ENCODE measurements around the gene TWF2. TPM values are rescaled to one million over a fixed set of nuclear protein-coding genes. Genes with fewer than 3 reads are reported as not detected.
A peak's percentile ranks its signal among the peaks of the same experiment; 100 is the strongest.

The TWF2 gene
- polyA plus RNA-seq, 4 donors: 23.1 to 54.1 (median 50.7) TPM

- H3K9me3 ChIP-seq (ENCODE audit: control insufficient read depth in 2 of 2, insufficient read depth in 1 of 2, low read depth in 1 of 2, low read length in 1 of 2): no peaks in the 10 kb centered on the region
- H3K27ac ChIP-seq (ENCODE audit: low read depth in 1 of 3, low read length in 2 of 3): no peak overlapping the region
- no peaks in the 10 kb centered on the region for H3K4me1 ChIP-seq (ENCODE audit: control insufficient read depth in 3 of 3, insufficient read depth in 2 of 3, low read depth in 1 of 3, low read length in 2 of 3)
- FAIRE-seq: no peak
- no peaks in the 10 kb centered on the region for H3K27me3 ChIP-seq (ENCODE audit: control insufficient read depth in 3 of 3, insufficient read depth in 3 of 3, low read length in 3 of 3)
- 87 to 100% (median 96%) methylated on average over 4 of the region's 4 CpGs for WGBS, 3 donors
- H3K36me3 ChIP-seq (ENCODE audit: control insufficient read depth in 3 of 3, insufficient read depth in 2 of 3, low read depth in 1 of 3, low read length in 3 of 3): peaks cover 14 to 54% (median 18%) of the 10 kb centered on the region in 3 donors
- no peak overlapping the region for H3K4me3 ChIP-seq (ENCODE audit: low read depth in 1 of 3, low read length in 3 of 3)
- DNase-seq: no peak
These were observed 11.8 kb downstream of the TWF2 start for GRCh38 chr3:52227117-52227516.

- no peak for DNase-seq
- no peak overlapping the region for H3K4me3 ChIP-seq (ENCODE audit: low read depth in 1 of 3, low read length in 3 of 3)
- H3K36me3 ChIP-seq (ENCODE audit: control insufficient read depth in 3 of 3, insufficient read depth in 2 of 3, low read depth in 1 of 3, low read length in 3 of 3): peaks cover 14 to 46% (median 18%) of the 10 kb centered on the region in 3 donors
- H3K9me3 ChIP-seq (ENCODE audit: control insufficient read depth in 2 of 2, insufficient read depth in 1 of 2, low read depth in 1 of 2, low read length in 1 of 2): no peaks in the 10 kb centered on the region
- peak overlapping the region in 1 of 3 donors; percentile 63 for H3K27ac ChIP-seq (ENCODE audit: low read depth in 1 of 3, low read length in 2 of 3)
- H3K27me3 ChIP-seq (ENCODE audit: control insufficient read depth in 3 of 3, insufficient read depth in 3 of 3, low read length in 3 of 3): no peaks in the 10 kb centered on the region
- no peaks in the 10 kb centered on the region for H3K4me1 ChIP-seq (ENCODE audit: control insufficient read depth in 3 of 3, insufficient read depth in 2 of 3, low read depth in 1 of 3, low read length in 2 of 3)
- WGBS, 3 donors: 74 to 94% (median 75%) methylated on average over 5 of the region's 5 CpGs
- no peak for FAIRE-seq
These were observed 12.6 kb downstream of the TWF2 start for GRCh38 chr3:52226229-52226817.

GRCh38 chr3:52225452-52226228 is 13.3 kb downstream of the TWF2 start, which contains the start of gene TLR9:
TSS of gene TLR9 (minus strand) at chr3:52225645. CDS start at chr3:52225529, 116 bp downstream.
- peak within 1 kb of the TSS in 1 of 3 donors; percentile 63 for H3K27ac ChIP-seq (ENCODE audit: low read depth in 1 of 3, low read length in 2 of 3)

GRCh38 chr3:52223449-52224408 is 15.2 kb downstream of the TWF2 start:
- Histone ChIP-seq H3K27ac (ENCODE audit: low read depth in 1 of 3, low read length in 2 of 3) (no peak overlapping the region), H3K4me1 (ENCODE audit: control insufficient read depth in 3 of 3, insufficient read depth in 2 of 3, low read depth in 1 of 3, low read length in 2 of 3) (peaks cover 0 to 8% (median 2%) of the 10 kb centered on the region in 3 donors), H3K27me3 (ENCODE audit: control insufficient read depth in 3 of 3, insufficient read depth in 3 of 3, low read length in 3 of 3) (no peaks in the 10 kb centered on the region), H3K36me3 (ENCODE audit: control insufficient read depth in 3 of 3, insufficient read depth in 2 of 3, low read depth in 1 of 3, low read length in 3 of 3) (peaks cover 0 to 20% (median under 1%) of the 10 kb centered on the region in 3 donors), H3K9me3 (ENCODE audit: control insufficient read depth in 2 of 2, insufficient read depth in 1 of 2, low read depth in 1 of 2, low read length in 1 of 2) (no peaks in the 10 kb centered on the region), H3K4me3 (ENCODE audit: low read depth in 1 of 3, low read length in 3 of 3) (no peak overlapping the region)
- DNase-seq (no peak), FAIRE-seq (no peak)
- WGBS, 3 donors: 94 to 95% (median 94%) methylated on average over 32 of the region's 32 CpGs

More at GRCh38 chr3:52225452-52226228, 13.3 kb downstream of the TWF2 start, which contains the start of gene TLR9:
- Histone ChIP-seq H3K4me1 (ENCODE audit: control insufficient read depth in 3 of 3, insufficient read depth in 2 of 3, low read depth in 1 of 3, low read length in 2 of 3) (peaks cover 0 to 2% (median under 1%) of the 10 kb centered on the region in 3 donors), H3K36me3 (ENCODE audit: control insufficient read depth in 3 of 3, insufficient read depth in 2 of 3, low read depth in 1 of 3, low read length in 3 of 3) (peaks cover 7 to 39% (median 18%) of the 10 kb centered on the region in 3 donors), H3K9me3 (ENCODE audit: control insufficient read depth in 2 of 2, insufficient read depth in 1 of 2, low read depth in 1 of 2, low read length in 1 of 2) (no peaks in the 10 kb centered on the region), H3K27me3 (ENCODE audit: control insufficient read depth in 3 of 3, insufficient read depth in 3 of 3, low read length in 3 of 3) (no peaks in the 10 kb centered on the region), H3K4me3 (ENCODE audit: low read depth in 1 of 3, low read length in 3 of 3) (no peak within 1 kb of the TSS)
- 65 to 66% (median 66%) methylated on average over 8 to 9 of the region's 9 CpGs for WGBS, 3 donors
- DNase-seq (peak in 1 of 2 donors; percentile 53), FAIRE-seq (no peak)

GRCh38 chr3:52222319-52223221 is 16.4 kb downstream of the TWF2 start:
- no peak for FAIRE-seq
- H3K36me3 ChIP-seq (ENCODE audit: control insufficient read depth in 3 of 3, insufficient read depth in 2 of 3, low read depth in 1 of 3, low read length in 3 of 3): peaks cover 0 to 9% (median 0%) of the 10 kb centered on the region in 3 donors
- no peak overlapping the region for H3K27ac ChIP-seq (ENCODE audit: low read depth in 1 of 3, low read length in 2 of 3)
- no peaks in the 10 kb centered on the region for H3K27me3 ChIP-seq (ENCODE audit: control insufficient read depth in 3 of 3, insufficient read depth in 3 of 3, low read length in 3 of 3)
- H3K9me3 ChIP-seq (ENCODE audit: control insufficient read depth in 2 of 2, insufficient read depth in 1 of 2, low read depth in 1 of 2, low read length in 1 of 2): no peaks in the 10 kb centered on the region
- no peak overlapping the region for H3K4me3 ChIP-seq (ENCODE audit: low read depth in 1 of 3, low read length in 3 of 3)
- no peak for DNase-seq
- H3K4me1 ChIP-seq (ENCODE audit: control insufficient read depth in 3 of 3, insufficient read depth in 2 of 3, low read depth in 1 of 3, low read length in 2 of 3): peaks cover 4 to 15% (median 5%) of the 10 kb centered on the region in 3 donors
- 93% methylated on average over 40 to 41 of the region's 41 CpGs for WGBS, 3 donors

- H3K36me3 ChIP-seq (ENCODE audit: control insufficient read depth in 3 of 3, insufficient read depth in 2 of 3, low read depth in 1 of 3, low read length in 3 of 3): peaks cover 0 to 10% (median 0%) of the 10 kb centered on the region in 3 donors
- H3K9me3 ChIP-seq (ENCODE audit: control insufficient read depth in 2 of 2, insufficient read depth in 1 of 2, low read depth in 1 of 2, low read length in 1 of 2): no peaks in the 10 kb centered on the region
- DNase-seq (no peak), FAIRE-seq (no peak)
- H3K27ac ChIP-seq (ENCODE audit: low read depth in 1 of 3, low read length in 2 of 3): no peak overlapping the region
- no peak overlapping the region for H3K4me3 ChIP-seq (ENCODE audit: low read depth in 1 of 3, low read length in 3 of 3)
- 84 to 89% (median 87%) methylated on average over 34 of the region's 34 CpGs for WGBS, 3 donors
- H3K4me1 ChIP-seq (ENCODE audit: control insufficient read depth in 3 of 3, insufficient read depth in 2 of 3, low read depth in 1 of 3, low read length in 2 of 3): peaks cover 4 to 23% (median 5%) of the 10 kb centered on the region in 3 donors
- no peaks in the 10 kb centered on the region for H3K27me3 ChIP-seq (ENCODE audit: control insufficient read depth in 3 of 3, insufficient read depth in 3 of 3, low read length in 3 of 3)
These were observed 17.2 kb downstream of the TWF2 start for GRCh38 chr3:52221563-52222318.

GRCh38 chr3:52221141-52221562 is 17.8 kb downstream of the TWF2 start:
- Histone ChIP-seq H3K27me3 (ENCODE audit: control insufficient read depth in 3 of 3, insufficient read depth in 3 of 3, low read length in 3 of 3) (no peaks in the 10 kb centered on the region), H3K27ac (ENCODE audit: low read depth in 1 of 3, low read length in 2 of 3) (no peak overlapping the region), H3K9me3 (ENCODE audit: control insufficient read depth in 2 of 2, insufficient read depth in 1 of 2, low read depth in 1 of 2, low read length in 1 of 2) (no peaks in the 10 kb centered on the region), H3K4me3 (ENCODE audit: low read depth in 1 of 3, low read length in 3 of 3) (no peak overlapping the region), H3K36me3 (ENCODE audit: control insufficient read depth in 3 of 3, insufficient read depth in 2 of 3, low read depth in 1 of 3, low read length in 3 of 3) (peaks cover 0 to 10% (median 0%) of the 10 kb centered on the region in 3 donors), H3K4me1 (ENCODE audit: control insufficient read depth in 3 of 3, insufficient read depth in 2 of 3, low read depth in 1 of 3, low read length in 2 of 3) (peaks cover 4 to 27% (median 8%) of the 10 kb centered on the region in 3 donors)
- WGBS, 3 donors: 96% methylated on average over 23 to 27 of the region's 27 CpGs
- FAIRE-seq (no peak), DNase-seq (no peak)

Data from small intestine (tissue), 7 donors.